GM10266 (cell line): ENCODE data around the gene SYT14.
"Not testable (repeated sequence)": the region's sequence is repeated elsewhere in the genome, so short reads cannot be mapped to it uniquely, and the experiment has no call there.

Experiments
- DNase-seq: peaks from one replicate; pipeline ENCODE4 v3.0.0; 2012; ENCODE audit errors: extremely low spot score
- TF ChIP-seq, protein P1 (sequence below): IDR thresholded peaks from 2 replicates; pipeline ENCODE4 v1.5.1; 2012; ENCODE audit warnings: mild to moderate bottlenecking, low read depth; ENCODE audit not compliant: control insufficient read depth, insufficient read depth; ENCODE audit errors: missing control alignments

SYT14 gene

DNA sequence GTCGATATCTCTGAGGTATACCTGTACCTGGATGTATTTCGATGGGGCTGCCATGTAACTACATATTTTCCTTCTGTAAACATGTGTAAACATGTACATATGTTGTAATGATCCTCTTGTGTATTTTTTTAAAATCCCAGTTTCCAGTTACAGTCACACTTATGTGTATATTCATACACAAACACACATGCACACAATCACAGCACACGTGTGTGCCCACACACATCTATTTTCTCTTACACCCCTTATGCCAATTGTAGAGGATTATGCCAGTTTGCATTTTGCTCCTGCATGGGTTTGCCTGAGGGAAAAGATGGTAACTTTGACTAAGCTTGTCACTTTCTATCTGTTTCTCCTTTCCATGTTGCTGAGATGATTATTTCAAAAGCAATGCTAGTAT lies 10.1 kb downstream of the SYT14 start:
- no peak for DNase-seq
- TF ChIP-seq, protein P1, sequence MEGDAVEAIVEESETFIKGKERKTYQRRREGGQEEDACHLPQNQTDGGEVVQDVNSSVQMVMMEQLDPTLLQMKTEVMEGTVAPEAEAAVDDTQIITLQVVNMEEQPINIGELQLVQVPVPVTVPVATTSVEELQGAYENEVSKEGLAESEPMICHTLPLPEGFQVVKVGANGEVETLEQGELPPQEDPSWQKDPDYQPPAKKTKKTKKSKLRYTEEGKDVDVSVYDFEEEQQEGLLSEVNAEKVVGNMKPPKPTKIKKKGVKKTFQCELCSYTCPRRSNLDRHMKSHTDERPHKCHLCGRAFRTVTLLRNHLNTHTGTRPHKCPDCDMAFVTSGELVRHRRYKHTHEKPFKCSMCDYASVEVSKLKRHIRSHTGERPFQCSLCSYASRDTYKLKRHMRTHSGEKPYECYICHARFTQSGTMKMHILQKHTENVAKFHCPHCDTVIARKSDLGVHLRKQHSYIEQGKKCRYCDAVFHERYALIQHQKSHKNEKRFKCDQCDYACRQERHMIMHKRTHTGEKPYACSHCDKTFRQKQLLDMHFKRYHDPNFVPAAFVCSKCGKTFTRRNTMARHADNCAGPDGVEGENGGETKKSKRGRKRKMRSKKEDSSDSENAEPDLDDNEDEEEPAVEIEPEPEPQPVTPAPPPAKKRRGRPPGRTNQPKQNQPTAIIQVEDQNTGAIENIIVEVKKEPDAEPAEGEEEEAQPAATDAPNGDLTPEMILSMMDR, result no peak

DNA sequence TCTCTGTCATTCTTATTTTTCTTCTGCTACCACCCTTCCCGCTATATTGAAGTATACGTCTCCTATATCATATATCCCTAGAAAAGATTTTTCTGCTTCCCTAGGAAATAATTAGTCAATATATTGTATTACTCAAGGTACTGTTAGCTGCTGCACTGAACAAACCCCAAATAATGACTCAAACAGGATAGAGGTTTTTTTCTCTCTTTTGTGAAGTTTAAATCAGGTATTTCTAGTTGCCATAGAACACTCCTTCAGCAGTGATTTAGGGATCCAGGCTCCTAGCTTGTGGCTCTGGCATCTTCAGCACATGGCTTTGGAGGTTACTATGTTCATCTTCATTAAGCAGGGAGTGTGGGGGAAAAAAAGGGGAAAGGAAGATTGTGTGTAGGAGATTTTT lies 18.1 kb downstream of the SYT14 start:
- TF ChIP-seq, protein P1, result no peak
- no peak for DNase-seq

DNA sequence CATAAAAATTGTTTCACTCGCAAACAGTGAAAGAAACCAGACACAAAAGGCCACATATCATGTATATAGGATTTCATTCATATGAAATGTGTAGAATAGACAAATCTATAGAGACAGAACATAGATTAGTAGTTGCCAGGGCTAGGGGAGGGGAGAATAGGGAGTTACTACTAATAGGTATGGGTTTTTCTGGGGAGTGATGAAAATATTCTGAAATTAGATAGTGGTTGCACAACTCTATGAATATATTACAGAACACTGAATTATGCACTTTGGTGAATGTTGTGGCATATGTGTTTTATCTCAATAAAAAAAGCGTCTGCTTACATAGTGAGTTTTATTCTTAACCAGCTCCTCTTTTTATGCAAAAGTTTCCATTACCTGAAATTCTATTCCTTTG lies 21.6 kb downstream of the SYT14 start:
- TF ChIP-seq, protein P1, result no peak
- no peak for DNase-seq

DNA sequence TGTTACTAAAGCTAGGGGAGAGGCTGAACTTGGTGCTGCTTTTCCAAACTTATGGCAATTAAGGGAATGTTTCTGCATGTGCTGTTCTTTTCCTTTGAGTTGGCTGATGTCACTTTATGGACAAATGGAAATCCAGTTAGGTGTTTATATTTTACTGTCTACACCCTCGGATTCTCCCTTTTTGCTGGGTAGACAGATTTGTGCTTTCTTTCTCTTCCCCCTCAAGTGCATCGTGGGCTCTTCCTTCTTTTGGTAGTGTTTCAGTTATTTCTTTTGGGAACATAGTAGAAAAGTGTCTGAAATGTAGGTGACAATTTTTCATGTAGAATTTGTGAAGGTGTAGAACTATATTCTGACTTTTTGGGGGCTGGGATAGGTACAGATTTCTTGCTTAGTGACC lies 22.9 kb downstream of the SYT14 start:
- TF ChIP-seq, protein P1, result no peak
- DNase-seq, result no peak

DNA sequence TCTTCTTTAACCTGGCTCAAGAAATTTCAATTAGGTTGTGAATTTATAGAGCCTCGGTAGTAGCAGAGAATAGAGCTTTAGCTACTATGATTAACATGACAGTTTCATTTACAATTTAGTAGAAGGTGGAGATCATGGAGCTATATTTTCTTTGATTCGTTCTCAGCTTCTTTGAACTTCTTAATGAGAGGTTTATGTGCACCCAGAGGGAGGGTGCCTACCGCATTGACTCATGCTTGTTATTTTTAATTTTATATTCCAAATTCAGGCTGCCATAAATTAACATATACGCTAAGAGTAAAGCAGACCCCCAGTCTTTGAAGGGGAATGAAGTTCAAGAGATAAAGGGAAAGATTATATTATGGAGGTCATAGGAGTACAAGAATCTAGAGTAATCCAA lies 24.4 kb downstream of the SYT14 start:
- TF ChIP-seq, protein P1, result no peak
- no peak for DNase-seq

DNA sequence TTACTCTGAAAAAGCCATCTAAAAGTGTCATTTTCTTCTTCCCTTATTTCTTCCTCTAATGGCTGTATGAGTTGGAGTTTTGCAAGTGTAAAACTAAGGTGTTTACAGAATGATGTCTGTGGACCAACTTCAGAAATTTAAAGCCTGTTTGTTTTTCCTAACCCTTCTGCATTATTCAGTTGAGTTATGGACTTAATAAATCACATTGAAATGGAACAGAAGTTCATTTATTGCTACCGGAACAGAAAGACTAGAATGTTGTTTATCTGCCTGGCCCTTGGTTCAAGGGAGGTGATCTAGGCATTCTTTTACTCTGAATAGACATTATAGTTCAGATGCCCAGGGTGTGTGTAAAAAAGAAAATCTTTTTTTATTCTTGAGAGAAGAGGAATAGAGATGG lies 24.8 kb downstream of the SYT14 start:
- no peak for DNase-seq
- TF ChIP-seq, protein P1, result no peak

DNA sequence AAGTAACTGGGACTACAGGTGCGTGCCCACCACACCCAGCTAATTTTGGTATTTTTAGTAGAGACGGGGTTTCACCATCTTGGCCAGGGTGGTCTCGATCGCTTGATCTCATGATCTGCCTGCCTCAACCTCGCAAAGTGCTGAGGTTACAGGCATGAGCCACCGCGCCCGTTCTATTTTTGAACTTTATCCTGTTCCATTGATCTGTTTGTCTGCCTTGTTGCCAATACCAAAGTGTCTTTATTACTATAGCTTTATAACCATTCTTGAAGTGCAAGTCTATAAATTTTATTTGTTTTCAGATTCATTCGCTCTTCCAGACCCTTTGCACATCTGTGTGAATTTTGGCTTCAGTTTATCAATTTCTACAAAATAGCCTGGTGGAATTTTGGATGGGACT lies 28.0 kb downstream of the SYT14 start:
- TF ChIP-seq, protein P1, result no peak
- no peak for DNase-seq

DNA sequence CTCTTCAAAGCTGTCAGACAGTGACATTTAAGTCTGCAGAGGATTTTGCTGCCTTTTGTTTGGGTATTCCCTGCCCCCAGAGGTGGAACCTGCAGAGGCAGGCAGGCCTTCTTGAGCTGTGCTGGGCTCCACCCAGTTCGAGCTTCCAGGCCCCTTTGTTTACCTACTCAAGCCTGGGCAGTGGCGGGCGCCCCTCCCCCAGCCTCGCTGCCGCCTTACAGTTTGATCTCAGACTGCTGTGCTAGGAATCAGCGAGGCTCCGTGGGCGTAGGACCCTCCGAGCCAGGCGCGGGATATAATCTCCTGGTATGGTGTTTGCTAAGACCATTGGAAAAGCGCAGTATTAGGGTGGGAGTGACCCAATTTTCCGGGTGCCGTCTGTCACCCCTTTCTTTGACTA lies 40.7 kb downstream of the SYT14 start:
- not testable (repeated sequence) for DNase-seq
